ENCODE data around the gene NKAIN4.

The NKAIN4 gene

DNA sequence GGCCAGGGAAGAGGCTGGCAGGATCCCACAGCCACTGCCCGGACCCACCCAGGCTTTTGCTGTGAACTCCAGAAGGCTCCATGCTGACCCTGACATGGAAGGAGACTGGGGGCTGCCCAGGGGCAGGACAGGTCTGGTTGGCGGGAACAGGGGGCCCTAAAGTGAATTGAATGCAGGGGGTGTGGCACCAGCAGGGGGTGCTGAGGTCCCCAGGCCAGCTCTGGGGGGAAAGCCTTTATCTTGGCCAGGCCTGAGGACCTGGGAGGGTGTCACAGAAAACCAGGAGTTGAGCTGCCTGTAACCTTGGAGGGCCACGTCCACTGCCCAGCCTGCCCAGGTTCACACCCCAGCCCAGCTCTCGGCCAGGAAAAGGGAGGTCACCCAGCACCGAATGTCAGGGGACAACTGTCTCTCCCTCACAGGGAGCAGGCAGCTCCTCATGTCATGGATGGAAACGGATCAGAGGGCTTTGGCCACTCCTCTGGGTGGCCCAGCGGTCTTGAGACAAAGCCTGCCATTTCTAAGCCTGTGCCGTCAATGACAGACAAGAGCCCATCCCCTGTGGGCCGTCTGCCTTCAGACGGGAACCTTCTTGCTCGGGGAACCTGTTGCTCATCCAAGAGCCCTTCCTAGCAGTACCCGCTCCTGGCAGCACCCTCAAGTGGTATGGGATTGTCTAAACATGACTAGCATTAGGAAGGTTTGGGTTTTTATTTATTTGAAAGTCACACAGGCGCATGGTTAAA lies 35.4 kb downstream of the NKAIN4 start:
- no peak for DNase-seq (ENCODE audit: low read depth)

DNA sequence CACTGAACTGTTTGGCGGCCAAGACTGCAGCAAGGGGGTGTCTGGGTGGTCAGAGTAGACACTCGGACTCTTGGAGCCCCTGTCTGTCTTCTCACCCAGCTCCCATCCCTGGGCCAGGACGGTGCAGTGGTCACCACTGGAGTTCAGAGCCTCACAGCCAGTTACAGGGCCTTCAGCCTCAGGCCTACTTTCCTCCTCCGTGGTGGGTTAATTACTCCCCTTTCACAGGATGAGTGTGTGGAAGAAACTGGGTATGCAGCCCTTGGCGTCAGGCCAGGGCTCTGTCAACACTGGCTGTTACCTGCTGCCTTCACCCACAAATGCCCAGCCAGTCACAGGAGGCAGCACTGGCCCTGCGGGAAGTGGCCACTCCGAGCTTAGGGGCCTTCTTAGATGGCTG lies 36.6 kb downstream of the NKAIN4 start:
- DNase-seq (ENCODE audit: low read depth): no peak

DNA sequence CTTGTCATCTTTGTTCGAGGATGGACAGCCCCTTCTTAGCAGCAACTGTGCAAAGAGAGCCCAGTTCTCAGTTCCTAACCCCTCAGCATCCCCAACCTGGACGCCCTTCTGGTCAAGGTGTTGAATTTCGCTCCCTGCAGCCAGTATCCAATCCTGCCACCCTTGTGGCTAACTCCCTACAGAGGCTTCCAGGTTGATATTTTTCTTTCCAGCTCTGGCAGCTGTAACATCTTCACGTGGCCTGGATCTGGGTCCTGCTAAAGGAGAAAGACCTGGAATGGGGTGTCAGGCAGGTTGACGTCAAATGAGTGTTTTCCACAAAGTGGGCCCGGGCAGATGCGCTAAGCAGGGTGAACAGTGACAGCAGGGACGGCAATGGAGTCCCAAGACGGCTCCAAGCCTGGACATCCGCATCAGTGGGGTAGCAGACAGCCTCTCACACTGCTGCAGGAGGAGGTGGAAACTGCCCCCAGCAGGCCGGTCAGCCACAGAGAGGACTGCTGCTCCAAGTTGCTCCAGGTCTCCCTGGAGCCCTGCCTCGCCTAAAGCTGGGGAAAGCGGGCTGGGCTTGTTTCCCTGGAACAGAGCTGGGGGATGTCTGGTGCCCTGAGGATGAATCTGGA lies 37.3 kb downstream of the NKAIN4 start:
- DNase-seq (ENCODE audit: low read depth): no peak

DNA sequence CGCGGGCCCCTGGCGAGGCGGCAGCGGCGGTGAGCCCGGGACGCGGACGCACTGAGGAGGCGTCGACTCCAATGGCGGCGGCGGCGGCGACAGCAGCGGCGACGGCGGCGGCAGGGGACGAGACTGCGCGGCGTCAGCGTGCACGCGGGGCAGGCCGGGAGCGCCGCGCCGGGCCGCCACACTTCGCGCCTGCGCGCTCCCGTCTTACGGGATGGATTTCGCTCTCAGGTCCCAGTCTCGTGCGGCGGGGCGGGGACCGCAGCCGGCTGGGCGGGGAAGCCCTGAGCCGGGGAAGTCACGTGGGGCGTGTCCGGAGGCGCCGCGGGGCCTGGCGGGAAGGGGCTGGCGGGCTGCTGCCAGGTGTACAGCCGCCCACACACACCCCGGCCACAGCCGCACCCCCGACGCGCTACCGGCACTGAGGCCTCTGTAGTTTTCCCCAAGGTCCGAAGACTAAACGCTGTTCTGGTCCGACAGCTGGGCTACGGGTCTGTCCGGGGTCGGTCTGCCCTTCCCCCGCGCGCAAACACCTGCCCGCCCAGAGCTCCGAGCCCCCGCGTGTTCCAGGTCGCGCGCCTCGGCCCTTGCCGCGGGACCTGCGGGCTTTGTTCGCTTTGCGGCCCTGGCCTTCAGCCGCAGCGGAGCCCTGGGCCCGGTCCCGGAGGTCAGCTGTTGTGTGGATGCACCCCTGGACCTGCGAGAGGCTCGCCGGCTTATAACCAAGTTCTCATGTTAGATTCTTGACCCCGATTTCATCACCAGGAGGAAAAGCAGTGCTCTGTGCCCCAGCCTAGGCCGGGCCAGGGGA lies 38.0 kb downstream of the NKAIN4 start, which contains the start of gene YTHDF1:
Gene YTHDF1, minus strand, starts transcription at position 91 of the 808 bp plus-strand sequence. CDS start 239 bp downstream, outside the sequence.
- peak; percentile 96 for DNase-seq (ENCODE audit: low read depth)

DNA sequence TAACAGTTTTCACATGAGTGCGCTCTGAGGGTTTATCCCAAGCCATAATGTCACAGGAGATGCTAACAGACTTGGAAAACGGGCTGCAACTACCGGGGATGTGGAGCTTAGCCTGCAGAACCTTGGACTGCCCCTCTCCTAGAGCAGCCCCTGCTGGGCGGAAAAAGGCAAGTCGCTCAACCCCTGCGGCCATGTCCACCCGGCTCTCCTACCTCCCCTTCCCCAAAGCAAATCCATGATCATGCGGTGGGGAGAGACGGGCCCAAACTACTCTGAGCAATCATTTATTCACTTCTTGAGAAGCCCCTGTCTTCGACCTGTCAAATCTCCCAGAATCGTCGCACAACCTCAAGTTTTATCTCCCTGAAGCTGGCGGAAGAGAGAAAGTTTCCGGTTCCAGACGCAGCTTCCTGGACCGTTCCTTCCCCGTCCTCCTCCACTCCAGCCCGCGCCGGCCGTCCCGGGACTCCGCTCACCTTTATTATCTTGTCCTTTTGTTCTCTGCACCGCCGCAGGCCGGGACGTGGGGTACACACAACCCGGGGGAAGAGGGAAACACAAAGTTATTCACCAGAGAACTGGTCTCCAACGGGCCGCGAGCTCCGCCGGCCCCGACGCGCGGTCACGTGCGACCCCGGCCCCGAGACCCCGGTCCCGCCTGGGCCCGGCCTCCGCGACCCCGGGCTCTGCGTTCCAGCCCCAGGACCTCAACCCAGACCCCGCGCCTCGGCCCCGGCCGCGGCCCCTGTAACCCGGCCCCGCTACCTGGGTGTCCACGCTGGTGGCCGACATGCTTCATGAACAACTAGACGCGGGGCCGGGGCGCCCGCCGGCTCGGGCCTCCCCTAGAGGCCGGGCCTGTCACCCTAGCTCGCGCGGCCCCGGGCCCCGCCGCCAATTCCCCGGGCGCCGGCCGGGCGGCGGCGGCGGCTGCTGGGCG lies 38.9 kb downstream of the NKAIN4 start:
- DNase-seq (ENCODE audit: low read depth): no peak

DNA sequence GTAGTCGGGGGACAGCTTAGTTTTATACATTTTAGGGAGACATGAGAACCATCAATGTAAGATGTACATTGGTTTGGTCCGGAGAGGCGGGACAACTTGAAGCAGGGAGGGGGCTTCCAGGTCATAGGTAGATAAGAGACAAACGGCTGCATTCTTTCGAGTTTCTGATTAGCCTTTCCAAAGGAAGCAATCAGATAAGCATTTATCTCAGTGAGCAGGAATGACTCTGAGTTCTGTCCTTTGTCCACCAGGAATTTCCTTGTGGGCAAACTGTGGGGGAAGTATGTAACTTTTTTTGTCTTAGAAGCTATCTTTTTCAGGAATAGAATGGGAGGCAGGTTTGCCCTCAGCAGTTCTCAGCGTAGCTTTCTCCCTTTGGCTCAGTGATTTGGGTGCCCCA lies 39.7 kb downstream of the NKAIN4 start:
- no peak for DNase-seq (ENCODE audit: low read depth)

DNA sequence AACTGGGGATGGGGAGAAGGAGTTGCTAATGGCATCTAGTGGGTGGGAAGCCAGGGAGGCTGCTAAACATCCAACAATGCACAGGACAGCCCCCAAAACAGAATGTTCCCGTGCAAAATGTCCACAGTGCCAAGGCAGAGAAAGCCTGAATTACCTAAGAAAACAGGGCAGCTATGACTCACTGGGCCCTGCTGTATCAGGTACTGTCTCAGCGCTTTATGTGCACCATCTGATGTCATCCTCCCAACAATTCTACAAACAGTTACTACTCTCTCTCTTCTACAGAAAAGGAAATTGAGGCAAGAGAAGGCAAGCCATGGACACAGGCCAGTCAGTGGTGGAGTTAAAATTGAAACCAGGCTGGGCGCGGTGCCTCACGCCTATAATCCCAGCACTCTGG lies 41.5 kb downstream of the NKAIN4 start:
- no peak for DNase-seq (ENCODE audit: low read depth)

DNA sequence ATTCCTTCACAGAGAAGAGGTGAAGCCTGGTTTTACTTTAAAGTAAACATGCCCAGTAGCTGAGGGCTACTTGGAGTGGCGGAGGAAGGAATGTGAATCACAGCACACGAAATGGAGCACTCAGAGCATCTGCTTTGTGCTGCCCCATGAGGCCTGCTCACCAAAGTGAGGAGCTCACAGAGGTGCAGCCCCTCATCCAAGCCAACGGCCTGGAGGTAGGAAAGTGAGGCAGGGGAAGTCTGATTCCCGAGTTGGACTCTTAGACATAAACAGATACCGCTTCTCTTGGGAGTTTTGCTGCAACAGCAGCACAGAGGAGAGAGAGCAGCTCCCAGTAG lies 41.9 kb downstream of the NKAIN4 start:
- DNase-seq (ENCODE audit: low read depth): no peak

DNA sequence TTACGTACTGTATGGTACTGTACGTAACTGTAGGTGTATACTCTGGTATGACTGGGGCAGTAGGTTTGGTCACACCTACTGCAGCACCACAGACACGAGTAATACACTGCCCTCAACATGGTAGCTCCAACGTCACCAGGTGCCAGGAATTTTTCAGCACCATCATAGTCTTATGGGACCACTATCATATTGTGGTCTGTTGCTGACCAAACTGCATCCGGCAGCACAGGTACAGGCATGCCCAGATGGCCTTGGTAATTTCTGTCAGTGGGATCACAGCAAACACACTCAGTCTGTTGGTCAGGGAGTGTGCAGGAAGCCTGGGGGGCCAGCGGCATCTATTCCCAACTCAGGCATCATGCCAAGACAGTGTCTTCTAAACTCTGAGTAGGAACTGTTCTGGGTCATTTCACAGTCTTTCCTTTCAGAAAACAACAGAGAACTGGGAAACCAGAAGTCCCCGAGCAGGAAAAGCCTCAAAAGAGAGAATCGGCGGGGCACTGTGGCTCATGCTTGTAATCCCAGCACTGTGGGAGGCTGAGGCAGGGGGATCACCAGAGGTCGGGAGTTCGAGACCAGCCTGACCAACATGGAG lies 44.2 kb downstream of the NKAIN4 start:
- no peak for DNase-seq (ENCODE audit: low read depth)

DNA sequence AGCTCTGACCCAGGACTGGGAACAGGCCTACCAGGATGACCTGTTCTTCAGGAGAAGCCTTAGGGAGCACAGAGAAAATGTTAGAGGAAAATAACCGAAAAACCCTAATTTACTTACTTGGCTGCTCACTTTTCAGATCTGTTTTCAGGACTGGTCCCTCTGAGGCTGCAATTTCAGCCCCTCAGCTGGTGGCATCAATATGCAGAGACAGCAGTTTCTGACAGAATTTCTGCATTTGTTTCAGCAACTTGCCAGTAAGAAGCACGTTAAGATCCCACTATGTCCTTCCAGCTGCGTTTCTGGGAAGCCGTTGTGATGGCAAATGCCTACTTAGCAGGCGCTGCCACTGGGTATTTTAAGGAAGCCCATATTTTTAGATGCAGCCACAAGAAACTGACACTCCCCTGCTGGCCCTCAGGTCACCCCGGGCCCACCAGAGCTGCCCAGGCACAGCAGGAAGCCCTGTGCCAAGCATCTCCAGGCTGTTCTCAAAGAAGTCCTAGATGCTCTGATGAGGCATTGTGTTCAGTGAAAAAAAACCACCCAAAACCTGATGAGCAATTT lies 45.8 kb downstream of the NKAIN4 start:
- DNase-seq (ENCODE audit: low read depth): no peak

DNA sequence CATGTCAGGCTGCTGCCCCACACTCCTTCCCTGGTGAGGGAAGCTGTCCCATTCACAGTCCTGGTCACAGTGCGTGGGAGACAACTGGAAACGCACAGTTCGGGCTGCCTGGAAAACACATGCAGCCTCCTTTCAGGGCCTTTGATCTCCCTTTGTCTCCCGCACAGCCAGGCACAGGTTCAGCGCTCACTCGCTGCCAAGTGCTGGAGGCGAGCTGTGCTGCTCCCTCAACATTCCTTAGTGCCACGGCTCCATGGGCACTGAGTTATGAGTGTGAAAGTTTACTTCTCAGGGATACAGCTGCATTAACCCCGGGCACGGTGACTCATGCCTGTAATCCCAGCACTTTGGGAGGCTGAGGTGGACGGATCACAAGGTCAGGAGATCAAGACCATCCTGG lies 47.4 kb downstream of the NKAIN4 start:
- no peak for DNase-seq (ENCODE audit: low read depth)

DNA sequence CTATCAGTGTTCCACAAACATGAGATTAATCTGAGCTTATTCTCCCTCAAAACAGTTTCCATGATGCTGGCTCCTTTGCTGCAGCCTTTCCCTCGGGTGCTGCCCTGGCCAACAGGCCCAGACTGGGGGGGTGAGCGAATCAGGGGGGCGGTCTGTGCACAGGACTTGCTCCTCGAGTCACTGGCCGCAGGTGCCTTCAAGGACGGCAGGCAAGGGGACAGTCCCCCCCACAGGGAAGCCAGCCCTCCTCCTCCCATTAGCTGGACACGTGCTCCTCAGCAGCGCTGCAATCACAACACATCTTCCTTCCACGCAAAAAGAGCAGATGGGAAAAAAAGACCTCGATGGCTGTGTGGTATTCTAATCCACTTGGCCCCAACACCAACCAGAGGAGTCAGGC lies 48.4 kb downstream of the NKAIN4 start:
- no peak for DNase-seq (ENCODE audit: low read depth)

DNA sequence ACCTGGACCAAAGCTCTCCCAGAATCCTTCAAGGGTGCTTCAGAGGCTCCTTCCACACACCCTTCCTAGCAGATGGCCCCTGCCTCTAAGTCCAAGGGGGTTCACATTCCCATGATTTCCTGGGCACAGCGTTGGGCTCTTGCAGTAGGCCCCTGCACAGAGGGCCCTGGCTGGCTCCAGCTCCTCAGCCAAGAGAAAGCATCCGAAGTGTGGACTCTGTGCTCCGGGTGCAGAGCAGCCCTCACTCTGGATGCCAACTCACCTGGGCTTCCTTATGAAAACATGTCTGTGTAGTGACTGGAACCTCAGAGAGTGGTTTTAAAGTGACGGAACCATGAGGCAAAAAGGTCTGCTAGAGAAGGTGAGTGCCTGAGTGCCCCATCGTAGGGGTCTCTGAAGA lies 49.9 kb downstream of the NKAIN4 start:
- DNase-seq (ENCODE audit: low read depth): no peak

DNA sequence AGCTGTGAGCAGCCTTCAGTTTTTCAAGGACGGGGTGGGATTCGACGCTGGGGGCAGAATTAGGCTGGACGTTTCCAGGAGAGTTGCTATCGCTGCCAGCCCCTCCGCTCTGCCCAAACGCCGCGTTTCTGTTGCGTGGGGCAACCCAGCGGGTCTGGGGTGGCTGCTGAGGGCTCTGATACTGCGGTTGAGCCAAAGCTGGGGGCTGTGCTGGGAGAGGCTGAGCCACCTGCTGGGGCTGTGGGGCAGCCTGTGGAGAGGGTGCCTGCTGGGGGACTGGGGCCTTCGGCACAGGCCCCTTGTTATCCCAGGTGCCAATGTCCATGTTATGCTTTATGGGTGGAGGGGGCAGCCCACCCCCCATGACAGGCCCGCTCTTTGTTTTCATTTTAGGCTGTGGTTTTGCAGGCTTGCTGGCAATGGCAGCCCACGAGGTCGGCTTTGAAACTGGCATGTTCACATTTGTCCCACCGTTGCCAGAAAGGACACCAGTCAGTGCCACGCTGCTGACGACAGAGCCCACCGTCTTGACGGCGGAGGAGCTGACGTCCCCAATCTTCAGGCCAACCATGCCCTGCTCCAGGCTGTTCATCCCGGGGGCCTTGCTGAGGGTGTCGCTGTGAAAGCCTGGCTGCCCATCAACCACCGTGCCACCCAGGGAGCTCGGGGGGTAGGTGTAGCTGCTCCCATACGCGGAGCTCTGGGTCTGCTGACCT lies 51.3 kb downstream of the NKAIN4 start:
- DNase-seq (ENCODE audit: low read depth): no peak

DNA sequence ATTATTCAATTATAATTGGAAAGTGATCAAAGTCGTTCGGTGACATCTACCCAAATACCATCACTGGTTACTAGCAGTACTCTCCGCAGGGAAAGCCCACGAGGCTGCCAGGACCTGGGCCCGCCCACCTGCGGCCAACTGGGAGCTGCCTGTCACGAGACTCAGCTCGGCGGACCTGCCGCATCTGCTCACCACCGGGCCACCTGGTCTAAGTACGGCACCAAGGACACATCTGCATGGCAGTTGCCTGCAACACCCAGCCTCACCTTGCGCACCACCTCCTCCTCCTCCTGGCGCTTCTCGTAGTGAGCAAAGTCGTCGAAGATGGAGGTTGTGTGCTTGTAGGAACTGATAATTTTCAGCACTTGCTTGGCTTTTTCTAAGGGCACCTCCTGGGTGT lies 52.2 kb downstream of the NKAIN4 start:
- DNase-seq (ENCODE audit: low read depth): no peak

DNA sequence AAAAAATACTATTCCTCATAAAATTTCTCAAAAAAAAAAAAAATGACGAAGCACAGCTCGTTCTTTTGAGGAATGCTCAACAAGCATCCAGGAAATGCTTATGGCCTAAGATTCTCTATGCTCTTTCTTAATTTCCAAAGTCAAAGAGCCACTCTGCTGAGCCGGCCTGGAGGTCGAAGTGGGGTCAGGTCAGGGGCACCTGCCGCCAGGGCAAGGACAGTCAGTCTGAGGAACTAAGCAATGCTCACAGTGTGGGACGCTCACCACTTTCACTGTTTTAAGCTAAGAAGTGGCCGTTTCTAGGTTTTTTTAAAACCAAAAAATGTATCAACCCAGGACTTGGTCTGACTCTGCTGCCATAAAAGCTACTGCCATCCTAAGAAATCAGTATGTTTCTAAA lies 55.7 kb downstream of the NKAIN4 start:
- no peak for DNase-seq (ENCODE audit: low read depth)

DNA sequence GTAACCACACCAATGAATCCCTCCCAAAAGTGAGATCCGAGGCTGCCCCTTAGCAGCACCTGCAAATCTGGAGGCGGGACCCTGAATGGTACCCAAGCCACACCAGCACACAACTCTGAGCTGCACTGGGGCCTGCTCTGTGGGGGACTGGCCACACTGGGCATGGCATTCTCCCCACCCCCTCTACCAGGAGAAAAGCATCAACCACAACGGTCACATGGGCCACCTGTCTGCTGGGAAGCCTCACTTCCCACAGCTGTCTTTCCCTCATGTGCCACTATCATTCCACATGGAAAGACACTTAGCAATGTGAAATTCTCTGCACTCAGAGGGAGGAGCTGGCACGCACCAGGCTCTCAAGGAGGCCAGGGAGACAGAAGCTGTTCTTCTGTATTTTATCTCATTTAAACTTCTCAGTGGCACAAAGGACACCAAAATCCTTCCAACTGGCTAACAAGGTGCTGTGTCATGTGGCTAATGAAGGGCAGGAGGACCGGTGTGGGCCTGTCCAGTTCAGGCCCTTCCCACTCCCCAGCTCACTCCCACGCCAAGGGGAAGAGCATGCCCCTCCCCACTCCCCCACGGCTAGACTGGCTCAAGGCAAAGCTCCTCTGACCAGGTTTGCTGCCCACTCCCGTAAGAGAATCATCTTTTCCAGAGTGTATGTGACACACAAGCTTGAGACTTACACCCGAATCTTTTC lies 57.3 kb downstream of the NKAIN4 start:
- DNase-seq (ENCODE audit: low read depth): no peak

DNA sequence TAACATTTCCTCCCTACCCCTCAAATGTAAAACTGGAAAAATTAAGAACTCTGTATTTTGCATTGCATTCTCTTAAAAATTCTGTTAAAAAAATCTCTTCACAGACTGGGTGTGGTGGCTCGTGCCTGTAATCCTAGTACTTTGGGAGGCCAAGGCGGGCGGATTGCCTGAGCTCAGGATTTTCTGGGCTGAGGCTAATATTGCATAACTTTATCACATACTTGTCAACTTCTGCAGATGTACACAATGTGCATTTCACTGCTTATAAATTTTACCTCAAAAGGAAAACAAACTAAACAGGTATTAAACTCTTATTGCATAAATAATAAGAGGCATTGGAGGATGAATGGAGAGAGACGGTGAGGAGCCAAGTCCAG lies 59.5 kb downstream of the NKAIN4 start:
- no peak for DNase-seq (ENCODE audit: low read depth)

DNA sequence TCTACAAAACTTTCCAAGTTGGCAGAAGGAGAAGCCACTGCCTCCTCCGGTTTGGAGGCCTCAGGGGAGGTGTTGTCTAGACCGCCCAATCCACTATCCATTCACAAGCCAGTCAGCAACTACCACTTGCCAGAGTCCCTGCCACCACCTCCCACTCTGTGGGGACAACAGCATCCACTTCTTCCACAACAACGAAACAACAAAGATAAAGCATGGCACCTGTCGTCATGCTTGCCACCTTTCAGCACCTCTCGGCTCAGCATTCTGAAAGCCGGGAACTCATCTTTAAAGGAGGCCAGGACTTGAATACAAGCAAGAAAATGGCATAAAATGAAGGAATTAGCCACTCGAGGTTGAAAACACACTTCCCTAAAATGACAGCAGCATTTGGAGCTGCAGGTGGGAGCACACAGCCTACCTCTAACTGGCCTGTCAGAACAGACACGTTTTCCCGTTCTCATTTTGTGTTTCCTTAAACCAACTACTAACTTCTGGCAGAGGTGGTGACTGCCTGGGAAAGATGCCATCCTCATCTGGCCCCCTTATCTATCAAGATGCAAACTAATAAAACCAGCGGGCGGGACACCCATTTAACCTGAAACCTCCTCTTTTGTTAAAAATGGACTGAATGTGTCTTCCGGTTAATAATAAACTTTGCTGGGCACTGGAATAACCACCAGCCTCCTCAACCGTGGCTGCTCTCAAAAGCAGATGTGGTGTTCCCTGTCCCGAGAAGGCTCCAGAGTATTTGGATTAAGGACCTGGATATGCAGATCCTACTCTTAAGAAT lies 60.1 kb downstream of the NKAIN4 start:
- no peak for DNase-seq (ENCODE audit: low read depth)

Measured in stimulated activated CD8-positive, alpha-beta memory T cell treated with anti-CD3 and anti-CD28 coated beads, Interleukin-4, amount 100 ng/mL, for 24 hours (primary cell).